Stimulated activated CD8-positive, alpha-beta memory T cell treated with anti-CD3 and anti-CD28 coated beads, Interleukin-15, amount 100 ng/mL, for 24 hours (primary cell): ENCODE results near the gene CCR2.

Experiments used
- DNase-seq: peaks from one replicate; pipeline ENCODE4 v3.0.0-alpha.2; 2020; ENCODE audit warnings: low read depth

CCR2 gene

GRCh38 chr3:46354984-46355383, 1.1 kb downstream of the CCR2 start:
- DNase-seq: no peak

GRCh38 chr3:46356276-46356675, 2.4 kb downstream of the CCR2 start:
- no peak for DNase-seq

GRCh38 chr3:46356909-46357308, 3.0 kb downstream of the CCR2 start:
- no peak for DNase-seq

GRCh38 chr3:46358466-46358865, 4.6 kb downstream of the CCR2 start:
- DNase-seq: no peak

GRCh38 chr3:46359733-46360493, 6.0 kb downstream of the CCR2 start:
- no peak for DNase-seq

- no peak for DNase-seq
Observed at GRCh38 chr3:46360907-46361306, 7.0 kb downstream of the CCR2 start.

- no peak for DNase-seq
Observed at GRCh38 chr3:46361408-46362283, 7.7 kb downstream of the CCR2 start.

GRCh38 chr3:46365041-46365440, 11.1 kb downstream of the CCR2 start:
- no peak for DNase-seq

GRCh38 chr3:46365737-46366524, 12.0 kb downstream of the CCR2 start:
- no peak for DNase-seq

- DNase-seq: no peak
Observed at GRCh38 chr3:46367811-46368210, 13.9 kb downstream of the CCR2 start.

GRCh38 chr3:46368569-46368968, 14.7 kb downstream of the CCR2 start:
- DNase-seq: no peak

GRCh38 chr3:46369151-46369550, 15.2 kb downstream of the CCR2 start:
- DNase-seq: no peak

- DNase-seq: no peak
Observed at GRCh38 chr3:46369675-46370132, 15.8 kb downstream of the CCR2 start.

GRCh38 chr3:46370839-46371518, 17.1 kb downstream of the CCR2 start, which contains the start of gene CCR5:
TSS of gene CCR5 (plus strand) at chr3:46370946. CDS start at chr3:46372903, 1,957 bp downstream.
- DNase-seq: no peak

- no peak for DNase-seq
Observed at GRCh38 chr3:46371519-46372340, 17.8 kb downstream of the CCR2 start.

- DNase-seq: no peak
Observed at GRCh38 chr3:46372492-46373359, 18.8 kb downstream of the CCR2 start.

GRCh38 chr3:46374755-46375154, 20.8 kb downstream of the CCR2 start:
- no peak for DNase-seq

GRCh38 chr3:46375218-46375617, 21.3 kb downstream of the CCR2 start:
- no peak for DNase-seq

GRCh38 chr3:46375814-46376213, 21.9 kb downstream of the CCR2 start:
- DNase-seq: no peak

GRCh38 chr3:46378426-46378942, 24.6 kb downstream of the CCR2 start:
- DNase-seq: no peak
